HG03060 (cell line): Measurements from ENCODE around the gene OR11H12.
"Not testable (repeated sequence)": the region's sequence is repeated elsewhere in the genome, so short reads cannot be mapped to it uniquely, and the experiment has no call there.

Source experiments
- ATAC-seq: cut with Tn5 transposase; IDR thresholded peaks from one replicate; pipeline ENCODE4 v1.9.1; 2021; ENCODE audit warnings: low read depth, moderate number of reproducible peaks; ENCODE audit not compliant: unreplicated experiment

Gene OR11H12

GRCh38 chr14:18600817-18601216 lies at the start of gene OR11H12:
OR11H12 (plus strand) TSS chr14:18601117; CDS start chr14:18601117, 0 bp downstream.
- ATAC-seq = not testable (repeated sequence)

GRCh38 chr14:18582908-18583307 lies 18.0 kb upstream of the OR11H12 start:
- not testable (repeated sequence) for ATAC-seq

- ATAC-seq = not testable (repeated sequence)
These were observed 25.8 kb downstream of the OR11H12 start for GRCh38 chr14:18626610-18627213.

GRCh38 chr14:18636066-18636465 lies 35.1 kb downstream of the OR11H12 start:
- not testable (repeated sequence) for ATAC-seq

- not testable (repeated sequence) for ATAC-seq
These were observed 37.1 kb downstream of the OR11H12 start for GRCh38 chr14:18638032-18638431.

GRCh38 chr14:18638785-18639184 lies 37.9 kb downstream of the OR11H12 start:
- not testable (repeated sequence) for ATAC-seq

- not testable (repeated sequence) for ATAC-seq
These were observed 45.3 kb downstream of the OR11H12 start for GRCh38 chr14:18646075-18646730.
